Glomerular visceral epithelial cell (primary cell): Measurements from ENCODE around the gene TMEM69.
"Not testable (repeated sequence)": the region's sequence is repeated elsewhere in the genome, so short reads cannot be mapped to it uniquely, and the experiment has no call there.

Experiments used
- DNase-seq: peaks from one replicate; pipeline ENCODE4 v3.0.0-alpha.2; 2016; ENCODE audit errors: extremely low spot score

The TMEM69 gene

DNA sequence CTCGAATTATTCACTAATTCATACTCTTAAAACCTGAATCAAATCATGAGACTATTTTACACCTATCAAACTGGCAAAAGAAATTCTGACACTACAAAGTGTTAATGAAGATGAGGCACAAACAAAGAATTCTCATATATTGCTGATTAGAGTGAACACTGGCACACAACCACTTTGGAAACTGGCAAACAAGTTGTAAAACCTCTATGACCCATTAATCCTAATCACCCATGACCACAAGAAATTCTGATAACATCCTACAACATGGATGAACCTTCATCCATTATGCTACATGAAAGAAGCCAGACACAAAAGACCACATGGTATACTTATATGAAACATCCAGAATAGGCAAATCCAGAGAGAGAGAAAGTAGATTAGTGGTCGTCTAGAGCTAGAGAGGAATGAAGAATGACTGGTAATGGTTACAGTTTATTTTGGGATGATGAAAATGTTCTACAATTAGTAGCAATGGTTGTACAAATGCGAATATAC is 10.2 kb upstream of the TMEM69 start:
- DNase-seq = no peak

DNA sequence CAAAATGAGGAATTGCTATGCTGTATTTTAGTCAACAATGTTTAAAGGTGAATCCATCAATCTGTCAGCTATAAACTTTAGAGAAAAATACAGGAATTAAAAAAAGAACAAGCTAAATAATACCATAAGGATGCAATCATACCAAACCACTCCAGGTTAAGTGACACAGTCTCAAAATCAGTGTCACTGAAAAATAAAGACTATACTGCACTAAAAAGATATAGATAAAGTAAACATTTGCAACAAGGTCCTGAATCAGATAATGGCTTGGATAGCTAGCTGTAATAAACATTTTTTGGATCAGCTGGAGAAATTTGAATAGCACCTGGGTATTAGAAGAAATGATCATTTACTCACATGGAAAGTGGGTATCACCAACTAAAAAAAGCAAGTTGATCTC is 9.5 kb upstream of the TMEM69 start:
- DNase-seq = no peak

DNA sequence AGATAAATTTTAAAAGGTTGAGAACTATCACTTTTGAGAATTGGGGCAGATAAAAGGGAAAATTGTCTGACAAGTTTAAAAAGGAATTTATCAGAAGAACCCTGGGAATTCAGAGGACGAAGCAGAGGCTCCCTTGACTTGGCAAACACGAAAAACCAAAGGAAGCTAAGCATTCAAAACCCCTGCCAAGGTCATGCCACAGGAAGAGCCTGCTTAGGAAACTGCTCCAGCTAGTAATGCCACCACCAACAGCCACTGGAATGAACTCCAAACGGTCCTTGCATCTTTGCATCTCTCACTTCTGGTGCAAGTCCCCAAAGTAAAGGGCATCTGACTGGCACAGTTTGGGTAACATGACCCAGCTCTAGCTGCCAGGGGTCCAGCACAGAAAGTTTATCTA is 8.9 kb upstream of the TMEM69 start:
- peak; percentile 4 for DNase-seq

DNA sequence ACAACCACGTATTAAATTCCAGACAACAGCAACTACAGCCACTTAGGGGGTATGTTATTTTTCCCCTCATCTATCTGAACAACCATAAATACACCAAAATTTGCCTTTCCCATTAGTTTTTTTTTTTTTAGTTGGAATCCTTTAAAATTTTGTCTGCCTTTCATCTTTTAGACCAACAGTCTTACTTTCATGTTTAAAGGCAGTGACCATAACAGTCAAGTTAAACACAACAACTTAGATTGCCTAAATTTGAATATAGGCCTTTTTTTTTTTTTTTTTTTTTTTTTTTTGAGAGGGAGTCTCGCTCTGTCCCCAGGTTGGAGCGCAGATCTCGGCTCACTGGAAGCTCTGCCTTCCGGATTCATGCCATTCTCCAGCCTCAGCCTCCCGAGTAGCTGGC is 5.0 kb upstream of the TMEM69 start:
- no peak for DNase-seq

DNA sequence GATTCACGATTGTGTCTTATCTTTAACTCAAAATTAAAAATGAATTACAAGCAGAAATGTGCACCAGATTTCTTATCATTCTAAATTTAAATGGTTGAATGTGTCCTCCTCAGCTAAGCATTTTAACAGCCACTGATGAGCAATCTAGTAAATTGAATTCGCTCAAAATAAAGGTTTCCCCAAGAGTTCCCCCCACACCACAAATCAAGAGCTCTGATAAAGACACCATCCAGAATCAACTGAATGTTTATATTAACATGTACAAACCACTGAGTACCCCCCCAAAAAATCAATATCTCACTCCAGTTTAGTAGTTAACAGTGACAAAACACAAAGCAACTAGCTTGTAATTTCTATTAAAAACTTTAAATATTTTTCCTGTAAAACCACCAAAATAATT is 3.6 kb upstream of the TMEM69 start:
- no peak for DNase-seq

DNA sequence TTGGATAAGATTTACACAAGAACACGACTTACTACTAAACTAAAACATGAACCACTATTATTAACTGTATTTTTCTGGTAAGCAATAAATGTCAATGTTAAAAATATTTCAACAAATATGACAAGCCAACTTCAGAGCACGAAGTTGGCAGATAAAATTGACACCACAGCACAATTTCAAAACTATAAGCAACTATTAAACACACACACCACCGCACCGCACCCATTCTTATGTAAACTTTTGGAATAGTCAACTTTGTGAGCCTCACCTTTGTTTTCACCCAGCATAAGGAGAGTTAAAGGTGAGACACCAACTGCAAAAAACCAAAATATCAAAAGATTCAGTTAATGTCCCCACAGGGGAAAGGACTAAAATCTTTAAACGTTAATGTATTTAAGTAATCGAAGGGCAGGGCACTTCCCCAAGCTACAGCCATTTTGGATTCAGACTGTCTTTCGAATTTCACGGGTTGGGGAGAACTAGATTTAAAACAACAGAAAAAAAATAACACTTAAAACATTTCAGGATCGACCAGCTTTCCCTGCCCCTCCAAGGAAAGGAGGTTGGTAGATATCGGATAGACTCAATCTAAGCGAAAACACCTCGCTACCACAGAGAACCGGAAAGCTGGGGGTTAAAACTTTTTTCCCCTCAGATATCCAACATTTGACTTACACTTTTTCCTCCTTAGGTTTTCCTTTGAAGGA is 2.5 kb upstream of the TMEM69 start:
- peak; percentile 12 for DNase-seq

DNA sequence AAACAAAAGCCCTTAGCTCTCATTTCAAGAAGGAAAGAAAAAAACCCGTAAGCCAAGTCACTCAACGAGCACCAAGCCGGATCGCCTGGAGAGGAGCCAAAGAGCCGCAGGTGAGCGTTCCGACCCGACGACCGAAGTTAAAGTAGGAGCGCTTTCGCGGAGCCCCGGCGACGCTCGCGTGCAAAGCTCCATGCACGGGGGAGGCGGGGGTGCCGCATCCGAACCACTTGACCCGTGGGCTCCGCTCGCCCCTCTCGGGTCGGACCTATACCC is 2.0 kb upstream of the TMEM69 start:
- DNase-seq = peak; percentile 39

DNA sequence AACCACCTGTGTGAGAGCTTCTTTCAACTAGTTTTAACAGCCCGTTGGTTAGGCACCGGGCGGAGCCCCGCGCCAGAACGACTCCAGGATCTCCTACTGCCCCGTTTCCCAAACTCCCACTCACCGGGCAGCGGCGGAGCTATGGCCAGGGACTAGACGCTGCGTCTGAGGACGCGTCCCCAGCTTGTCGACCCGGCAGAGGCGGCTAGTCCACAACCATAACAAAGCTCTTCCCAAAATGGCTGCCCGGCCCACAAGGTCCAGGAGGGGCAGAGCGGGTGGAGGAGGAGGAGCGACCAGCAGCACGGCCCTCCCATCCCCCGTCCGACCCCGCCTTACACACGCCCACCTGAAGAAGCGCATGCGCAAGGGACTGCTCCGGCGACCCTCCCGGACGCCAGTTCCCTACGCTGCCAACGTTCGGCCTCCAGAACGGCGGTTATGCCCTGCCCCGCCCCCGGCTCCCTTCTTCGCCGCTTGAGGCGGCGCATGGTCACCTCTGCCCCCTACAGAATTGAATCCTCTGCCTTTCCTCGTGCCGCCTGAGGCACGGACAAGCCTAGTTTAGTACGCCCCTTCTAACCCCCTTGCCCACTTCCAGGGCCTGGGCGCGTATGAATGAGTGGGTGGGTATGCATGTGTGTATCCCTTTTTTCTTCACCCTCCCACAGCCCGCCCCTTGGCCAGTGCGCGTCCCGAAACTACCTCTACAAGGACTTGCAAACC is 1.5 kb upstream of the TMEM69 start, which contains the start of gene GPBP1L1:
TSS of gene GPBP1L1 (minus strand) at position 246 of the 726 bp plus-strand sequence. CDS start 27,446 bp downstream, outside the sequence.
- peak; percentile 98 for DNase-seq

DNA sequence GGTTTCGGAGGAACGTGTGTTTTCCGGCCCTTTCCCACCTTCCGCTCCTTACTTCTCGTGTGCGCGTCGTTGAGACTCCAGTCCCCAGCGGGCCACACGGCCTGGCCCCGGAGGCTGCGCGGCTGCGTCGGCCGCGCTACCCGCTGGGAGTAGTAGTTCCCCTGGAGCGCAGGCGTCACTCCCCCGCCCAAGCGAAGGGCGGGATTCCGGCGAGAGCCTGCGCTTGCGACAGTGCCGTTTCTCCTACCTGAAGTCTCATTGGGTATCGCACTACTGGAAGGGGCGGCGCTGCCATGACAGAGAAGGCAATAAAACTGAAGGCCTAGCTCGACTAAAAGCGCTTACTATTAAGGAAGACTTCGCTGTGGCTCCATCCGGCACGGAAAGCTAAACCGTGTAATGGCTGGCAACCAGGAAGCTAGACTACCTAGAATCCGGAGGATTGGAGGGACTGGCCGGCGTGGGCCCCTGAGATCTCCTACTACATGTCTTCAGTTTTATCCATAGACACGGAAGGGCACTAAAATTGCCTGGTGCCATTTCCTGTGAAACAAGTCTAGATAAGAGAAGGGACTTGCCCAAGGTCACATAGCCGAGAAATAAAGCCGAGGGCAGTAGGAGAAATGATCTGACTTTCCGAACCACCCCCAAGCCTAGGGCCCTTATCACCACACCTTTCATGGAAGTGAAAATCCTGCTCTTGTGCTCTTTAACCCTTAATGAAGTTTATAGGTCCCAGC is 797 bp upstream of the TMEM69 start:
- DNase-seq = peak; percentile 98

DNA sequence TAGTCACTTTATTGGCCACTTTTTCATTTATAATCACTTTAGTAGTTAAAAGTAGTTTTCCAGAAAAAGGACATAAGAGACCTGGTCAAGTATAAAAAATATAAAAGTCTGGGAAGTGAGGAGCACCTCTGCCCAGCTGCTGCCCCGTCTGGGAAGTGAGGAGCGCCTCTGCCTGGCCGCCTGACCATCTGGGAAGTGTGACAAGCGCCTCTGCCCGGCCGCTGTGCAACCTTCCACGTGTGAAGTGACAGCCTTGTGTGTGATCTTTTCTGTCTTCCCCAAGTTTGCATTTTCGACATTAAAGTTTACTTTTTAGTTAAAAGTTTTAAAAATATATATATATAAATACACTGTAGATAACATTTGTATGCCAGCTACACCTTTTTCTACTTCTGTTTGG is 5.8 kb downstream of the TMEM69 start:
- not testable (repeated sequence) for DNase-seq

DNA sequence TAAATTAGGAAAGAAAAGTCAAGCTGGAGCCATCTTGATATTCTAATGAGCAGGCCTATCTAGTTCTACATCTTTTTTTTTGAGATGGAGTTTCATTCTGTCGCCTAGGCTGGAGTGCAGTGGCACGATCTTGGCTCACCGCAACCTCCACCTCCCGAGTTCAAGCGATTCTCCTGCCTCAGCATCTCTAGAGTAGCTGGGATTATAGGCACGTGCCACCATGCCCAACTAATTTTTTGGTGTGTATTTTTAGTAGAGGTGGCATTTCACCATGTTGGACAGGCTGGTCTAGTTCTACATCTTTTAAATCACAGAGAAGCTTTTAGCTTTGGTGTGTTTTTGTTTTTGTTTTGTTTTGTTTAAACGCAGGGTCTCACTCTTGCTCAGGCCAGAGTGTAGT is 6.8 kb downstream of the TMEM69 start:
- no peak for DNase-seq

DNA sequence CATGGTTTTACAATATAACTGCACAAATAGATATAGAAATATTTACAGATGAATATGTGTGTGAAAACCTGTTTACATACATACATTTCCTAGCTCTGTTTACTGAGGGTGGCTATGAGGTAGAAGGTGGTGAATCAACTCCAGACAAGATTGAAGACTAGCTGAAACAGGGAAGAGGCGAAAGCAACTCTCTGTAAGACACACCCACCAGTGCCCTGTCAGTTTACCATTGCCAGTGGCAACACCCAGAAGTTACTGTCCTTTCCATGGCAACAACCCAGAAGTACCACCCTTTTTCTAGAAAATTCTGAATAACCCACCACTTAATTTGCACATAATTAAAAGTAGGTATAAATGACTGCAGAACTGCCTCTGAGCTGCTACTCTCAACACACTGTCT is 16.7 kb downstream of the TMEM69 start:
- no peak for DNase-seq

DNA sequence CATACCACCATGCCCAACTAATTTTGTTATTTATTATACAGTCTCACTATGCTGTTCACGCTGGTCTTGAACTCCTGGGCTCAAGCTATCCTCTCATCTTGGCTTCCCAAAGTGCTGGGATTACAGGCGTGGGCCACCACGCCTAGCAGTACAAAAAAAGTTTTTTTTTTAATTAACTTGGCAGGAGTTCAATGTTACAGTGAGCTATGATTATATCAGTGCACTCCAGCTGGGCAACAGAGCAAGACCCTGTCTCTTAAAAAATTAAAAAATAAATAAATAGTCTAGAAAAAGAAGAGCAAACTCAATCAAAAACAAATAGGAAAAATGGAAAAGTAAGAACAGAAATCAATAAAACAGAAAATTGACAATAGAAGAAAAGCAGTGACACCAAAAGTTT is 25.7 kb downstream of the TMEM69 start:
- no peak for DNase-seq

DNA sequence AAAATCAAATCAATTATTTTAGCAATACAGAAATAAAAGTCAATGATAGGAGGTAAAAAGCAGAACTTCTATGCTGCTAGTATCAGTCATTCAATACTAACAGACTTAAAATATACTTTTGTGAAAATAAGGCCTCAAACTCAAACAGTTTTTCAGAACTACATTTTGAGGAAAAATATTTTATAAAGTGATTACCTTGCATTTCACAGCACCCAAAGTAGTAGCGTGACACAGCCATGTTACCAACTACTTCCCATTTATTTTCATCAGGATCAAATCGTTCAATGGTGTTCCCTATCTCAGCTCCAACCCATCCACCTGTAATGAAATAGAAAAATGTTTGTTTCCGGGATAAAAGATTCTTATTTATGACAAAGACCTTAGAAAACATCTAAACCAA is 28.7 kb downstream of the TMEM69 start:
- DNase-seq = no peak

DNA sequence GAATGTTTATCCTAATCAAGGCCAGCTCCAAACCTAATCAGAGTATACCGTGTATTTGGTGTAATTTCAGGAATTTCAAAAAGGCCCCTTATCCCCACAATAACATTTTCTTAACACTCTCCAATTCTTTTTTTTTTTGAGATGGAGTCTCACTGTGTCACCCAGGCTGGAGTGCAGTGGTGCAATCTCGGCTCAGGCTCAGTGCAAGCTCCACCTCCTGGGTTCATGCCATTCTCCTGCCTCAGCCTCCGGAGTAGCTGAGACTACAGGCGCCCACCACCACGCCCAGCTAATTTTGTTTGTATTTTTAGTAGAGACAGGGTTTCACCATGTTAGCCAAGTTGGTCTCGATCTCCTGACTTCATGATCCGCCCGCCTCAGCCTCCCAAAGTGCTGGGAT is 29.4 kb downstream of the TMEM69 start:
- DNase-seq = not testable (repeated sequence)

DNA sequence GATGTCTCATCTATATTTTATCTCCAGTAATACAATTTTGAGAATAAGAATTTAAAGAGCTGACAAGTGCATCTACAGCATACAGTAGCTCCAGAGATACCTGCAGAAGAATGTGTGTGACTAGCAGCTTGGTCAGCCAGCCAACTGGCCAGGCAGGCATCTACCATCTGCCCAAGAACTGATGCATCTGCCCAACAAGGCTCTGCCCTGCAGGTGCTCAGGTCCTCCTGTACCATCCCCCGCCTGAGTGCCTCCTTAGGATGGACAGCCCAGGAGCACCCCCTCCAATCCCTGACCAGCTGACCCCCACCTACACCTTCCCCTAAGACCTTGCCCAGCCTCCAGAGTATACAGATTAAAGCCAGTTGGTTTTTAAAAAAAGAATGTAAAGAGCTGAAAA is 30.3 kb downstream of the TMEM69 start:
- no peak for DNase-seq

DNA sequence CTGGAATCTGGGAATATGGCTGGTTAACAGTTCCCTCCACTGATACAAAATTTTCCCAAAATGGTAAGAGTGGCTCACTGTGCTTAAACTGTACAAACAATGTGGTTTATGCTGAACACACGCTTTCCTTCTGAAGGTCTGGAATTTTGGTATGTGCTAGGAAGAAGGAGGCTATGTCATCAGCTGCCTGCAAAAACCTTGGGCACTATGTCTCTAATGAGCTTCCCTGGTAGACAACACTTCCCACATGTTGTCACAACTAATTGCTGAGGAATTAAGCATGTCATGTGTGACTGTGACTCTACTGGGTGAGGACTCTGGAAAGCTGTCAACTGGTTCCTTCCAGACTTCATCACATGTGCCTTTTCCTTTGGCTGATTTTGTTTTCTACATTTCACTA is 33.2 kb downstream of the TMEM69 start:
- DNase-seq = no peak

DNA sequence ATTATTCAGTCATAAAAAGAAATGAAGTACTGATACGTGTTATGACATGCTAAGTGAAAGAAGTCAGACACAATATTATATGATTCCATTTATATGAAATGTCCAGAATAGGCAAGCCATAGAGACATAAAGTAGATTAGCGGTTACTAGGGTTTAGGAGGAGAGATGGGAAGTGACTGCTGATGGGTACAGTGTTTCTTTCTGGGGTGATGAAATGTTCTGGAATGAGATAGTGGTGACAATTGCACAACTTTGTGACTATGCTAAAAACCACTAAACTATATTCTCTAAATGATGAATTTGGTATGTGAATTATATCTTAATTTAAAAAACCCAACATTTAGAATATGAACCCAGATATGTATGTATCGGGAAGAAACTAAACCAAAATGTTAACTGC is 34.8 kb downstream of the TMEM69 start:
- DNase-seq = no peak

DNA sequence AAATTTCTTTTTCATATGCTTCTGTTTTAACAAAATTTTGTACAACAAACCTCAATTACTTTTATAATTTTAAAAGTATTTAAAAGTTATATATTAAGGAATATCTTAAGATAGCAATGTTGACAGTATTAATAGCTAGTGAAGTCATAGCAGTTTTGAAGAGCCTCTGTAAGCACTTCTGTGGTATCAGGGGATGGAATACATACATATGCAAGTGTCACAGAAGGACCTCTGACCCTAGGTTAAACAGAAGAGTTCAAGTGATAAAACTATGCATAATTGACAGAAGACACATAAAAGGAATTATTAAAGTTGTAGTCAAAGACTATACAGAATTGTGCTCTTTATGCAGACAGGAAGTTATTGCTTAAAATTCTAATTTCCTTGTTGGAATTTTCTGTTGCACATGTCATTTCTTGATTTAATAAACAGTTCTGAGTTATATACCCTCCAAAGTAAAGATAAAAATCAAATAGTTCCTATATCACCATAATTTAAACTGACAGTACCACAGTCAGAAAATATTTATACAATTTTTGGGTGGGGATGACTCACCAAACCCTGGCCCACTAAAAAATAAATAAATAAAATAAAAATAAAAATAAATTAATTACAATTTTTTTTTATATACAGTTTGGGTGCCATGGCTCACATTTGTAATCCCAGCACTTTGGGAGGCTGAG is 35.4 kb downstream of the TMEM69 start:
- no peak for DNase-seq

DNA sequence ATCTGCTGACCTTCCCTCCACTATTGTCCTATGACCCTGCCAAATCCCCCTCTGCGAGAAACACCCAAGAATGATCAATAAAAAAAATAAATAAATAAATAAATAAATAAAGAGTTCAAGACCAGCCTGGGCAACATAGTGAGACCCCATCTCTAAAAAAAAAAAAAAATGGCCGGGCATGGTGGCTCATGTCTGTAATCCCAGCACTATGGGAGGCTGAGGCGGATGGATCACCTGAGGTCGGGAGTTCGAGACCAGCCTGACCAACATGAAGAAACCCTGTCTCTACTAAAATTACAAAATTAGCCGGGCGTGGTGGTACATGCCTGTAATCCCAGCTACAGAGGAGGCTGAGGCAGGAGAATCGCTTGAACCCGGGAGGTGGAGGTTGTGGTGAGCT is 38.0 kb downstream of the TMEM69 start:
- DNase-seq = not testable (repeated sequence)

DNA sequence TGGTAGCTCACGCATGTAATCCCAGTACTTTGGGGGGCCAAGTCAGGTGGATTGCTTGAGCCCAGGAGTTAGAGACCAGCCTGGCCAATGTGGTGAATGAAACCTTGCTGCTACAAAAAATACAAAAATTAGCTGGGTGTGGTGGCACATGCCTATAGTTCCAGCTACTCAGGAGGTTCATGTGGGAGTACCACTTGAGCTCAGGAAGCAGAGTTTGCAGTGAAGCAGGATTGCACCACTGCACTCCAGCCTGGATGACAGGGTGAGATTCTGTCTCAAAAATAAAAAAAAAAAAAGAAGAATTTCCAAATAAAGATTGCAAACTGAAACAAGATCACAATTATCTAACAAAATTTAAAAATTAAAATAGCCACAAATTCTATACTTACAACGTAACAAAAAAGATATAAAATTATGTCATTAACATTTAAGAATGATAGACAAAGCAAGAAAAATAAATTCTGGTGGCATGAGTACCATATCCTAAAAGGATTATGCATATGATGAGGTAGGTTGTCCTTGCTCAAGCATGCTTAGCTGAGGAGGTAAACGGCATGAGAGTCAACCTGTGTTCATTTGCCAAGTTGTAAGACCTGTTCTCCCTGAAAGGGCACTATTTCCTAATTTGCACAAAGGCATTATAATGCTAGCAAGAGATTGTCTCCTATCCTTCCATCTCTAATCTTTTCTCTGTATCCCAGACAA is 42.2 kb downstream of the TMEM69 start:
- no peak for DNase-seq
